GM19395 (cell line): ENCODE data around the gene SCAMP2.

Experiments
- ATAC-seq: cut with Tn5 transposase; IDR thresholded peaks from one replicate; pipeline ENCODE4 v1.9.1; 2021; ENCODE audit warnings: mild to moderate bottlenecking, moderate library complexity; ENCODE audit not compliant: unreplicated experiment

The SCAMP2 gene

GRCh38 chr15:74821790-74822158 is 51.4 kb downstream of the SCAMP2 start:
- no peak for ATAC-seq

- ATAC-seq: peak; percentile 81
Observed at GRCh38 chr15:74821091-74821789, 51.9 kb downstream of the SCAMP2 start.

GRCh38 chr15:74820056-74820455 is 53.1 kb downstream of the SCAMP2 start:
- no peak for ATAC-seq

GRCh38 chr15:74817370-74817737 is 55.8 kb downstream of the SCAMP2 start:
- no peak for ATAC-seq

- ATAC-seq: no peak
Observed at GRCh38 chr15:74816624-74817369, 56.4 kb downstream of the SCAMP2 start.

GRCh38 chr15:74815961-74816360 is 57.2 kb downstream of the SCAMP2 start:
- ATAC-seq: no peak

GRCh38 chr15:74815121-74815934 is 57.8 kb downstream of the SCAMP2 start:
- no peak for ATAC-seq

- no peak for ATAC-seq
Observed at GRCh38 chr15:74812533-74812932, 60.6 kb downstream of the SCAMP2 start, which contains the start of gene LMAN1L. TSS of gene LMAN1L (plus strand) at chr15:74812835. CDS start at chr15:74812855, 20 bp downstream.

- ATAC-seq: no peak
Observed at GRCh38 chr15:74809956-74810355, 63.2 kb downstream of the SCAMP2 start.

- ATAC-seq: no peak
Observed at GRCh38 chr15:74809242-74809641, 63.9 kb downstream of the SCAMP2 start.

GRCh38 chr15:74808840-74809229 is 64.3 kb downstream of the SCAMP2 start:
- no peak for ATAC-seq

GRCh38 chr15:74808078-74808839 is 64.9 kb downstream of the SCAMP2 start:
- ATAC-seq: no peak

GRCh38 chr15:74807282-74807681 is 65.9 kb downstream of the SCAMP2 start:
- no peak for ATAC-seq

GRCh38 chr15:74804935-74805334 is 68.2 kb downstream of the SCAMP2 start:
- ATAC-seq: no peak

GRCh38 chr15:74802862-74803447 is 70.2 kb downstream of the SCAMP2 start:
- no peak for ATAC-seq

GRCh38 chr15:74802290-74802689 is 70.9 kb downstream of the SCAMP2 start:
- ATAC-seq: no peak

- ATAC-seq: no peak
Observed at GRCh38 chr15:74801311-74801997, 71.7 kb downstream of the SCAMP2 start.

GRCh38 chr15:74800559-74801094 is 72.5 kb downstream of the SCAMP2 start:
- ATAC-seq: no peak

- ATAC-seq: no peak
Observed at GRCh38 chr15:74799856-74800558, 73.2 kb downstream of the SCAMP2 start.
